Prostate gland (tissue), 2 donors: Measurements from ENCODE around the gene DPAGT1. TPM values are rescaled to one million over a fixed set of nuclear protein-coding genes. Genes with fewer than 3 reads are reported as not detected.

Experiments
- DNase-seq: peaks from one replicate; pipeline ENCODE4 v3.0.0-alpha.2; 2019; ENCODE audit warnings: low spot score
- H3K27ac ChIP-seq, 2 donors: fragments of 200-600 bp; sonication (generic); 2 replicates each; pipeline ENCODE4 v1.5.1; 2017 to 2019
- H3K27me3 ChIP-seq: fragments of 200-600 bp; sonication (generic); replicated peaks from 2 replicates; pipeline ENCODE4 v1.5.1; 2019; ENCODE audit not compliant: insufficient read depth
- H3K36me3 ChIP-seq, 2 donors: fragments of 200-600 bp; sonication (generic); 1 replicate in 1 of 2; 2 replicates in 1 of 2; pipeline versions ENCODE4 v1.5.1 to v1.8.1; 2017 to 2019
- H3K4me1 ChIP-seq: fragments of 200-600 bp; sonication (generic); replicated peaks from 2 replicates; pipeline ENCODE4 v1.5.1; 2019
- H3K4me3 ChIP-seq, 2 donors: fragments of 200-600 bp; sonication (generic); 2 replicates each; pipeline ENCODE4 v1.5.1; 2017 to 2019
- H3K9me3 ChIP-seq: fragments of 200-600 bp; sonication (generic); 2 replicates; pipeline ENCODE4 v1.5.1; 2017
- POLR2A ChIP-seq: fragments of 450-650 bp; IDR thresholded peaks from one replicate; pipeline ENCODE4 v1.6.1; 2016; ENCODE audit warnings: antibody characterized with exemption, mild to moderate bottlenecking
- POLR2AphosphoS5 ChIP-seq: sonication (generic); formaldehyde crosslinking; IDR thresholded peaks from one replicate; pipeline ENCODE4 v1.6.1; 2017; ENCODE audit warnings: antibody characterized with exemption
- WGBS: methylation state at CpG from one replicate; pipeline ENCODE4 v1.1.5; 2018; 5-methylcytosine and 5-hydroxymethylcytosine counted together
- intact Hi-C: fragments of 100-400 bp; cut with DNase I; formaldehyde crosslinking; loops from one replicate; pipeline ENCODE4 v1.14.2; 2022
- total RNA-seq, 2 donors: library from RNA; depleted of rRNA; stranded (reverse); fragments of >200 nt; gene quantifications; one replicate each; pipeline ENCODE4 v1.1.0, GENCODE V29; 2016
- TF ChIP-seq, protein P1 (sequence below), 4 experiments: fragments of 200-600 bp in 2 of 4; fragments of 450-650 bp in 2 of 4; sonication (generic) in 2 of 4; IDR thresholded peaks; 1 replicate in 3 of 4; 2 replicates in 1 of 4; pipeline ENCODE4 v1.5.1; 2016 to 2019; ENCODE audit warnings: antibody characterized with exemption in 4 of 4, mild to moderate bottlenecking in 2 of 4, moderate library complexity in 2 of 4

The DPAGT1 gene
- total RNA-seq, 2 donors from 2014 or later = 39.6 to 49.6 TPM

DNA sequence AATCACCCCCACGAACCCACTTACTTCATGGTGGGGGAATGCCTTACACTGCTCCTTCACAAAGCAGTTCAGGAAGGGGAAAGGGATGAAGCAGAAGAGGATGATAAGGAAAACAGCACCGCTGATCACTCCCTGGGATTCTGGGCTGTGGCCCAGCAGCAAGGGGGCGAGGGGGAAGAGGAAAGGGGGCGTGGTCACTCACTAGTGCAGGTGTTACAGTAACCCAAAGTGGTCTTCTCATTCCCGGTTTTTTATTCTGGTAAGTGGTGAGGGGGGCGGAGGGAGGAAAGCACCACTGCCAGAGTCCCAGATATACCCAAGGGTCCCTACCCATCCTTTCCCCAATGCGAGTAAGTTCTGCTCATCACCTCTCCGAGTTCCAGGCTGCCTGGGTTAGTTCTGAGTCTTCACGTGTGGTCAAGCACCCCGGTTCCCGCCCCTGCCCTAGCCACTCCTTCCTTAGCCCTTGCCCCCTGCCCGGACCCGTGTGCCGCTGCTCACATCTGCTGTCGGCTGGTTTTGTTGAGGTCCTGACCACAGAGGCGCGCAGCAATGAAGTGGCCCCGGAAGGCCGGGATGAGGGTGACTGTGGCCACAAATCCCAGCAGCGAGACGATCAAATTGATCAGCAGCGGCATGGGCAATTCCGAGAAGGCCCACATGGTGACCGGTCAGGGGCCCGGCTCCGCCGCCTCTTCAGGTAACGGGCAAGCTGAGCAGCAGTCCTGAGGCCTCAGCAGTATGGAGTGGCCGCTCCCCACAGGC, 477 bp downstream of the DPAGT1 start:
- intact Hi-C loops = loop anchor here (5.0 kb wide), 1 partner anchor 221 kb away; no protein-coding TSS in a partner anchor
- peak overlapping the region; percentile 54 to 72 for H3K4me3 ChIP-seq
- H3K9me3 ChIP-seq = no peaks in the 10 kb centered on the region
- no peaks in the 10 kb centered on the region for H3K27me3 ChIP-seq
- no peaks in the 10 kb centered on the region for H3K4me1 ChIP-seq
- WGBS = 2% methylated on average over 29 of the region's 29 CpGs
- TF ChIP-seq, protein P1, sequence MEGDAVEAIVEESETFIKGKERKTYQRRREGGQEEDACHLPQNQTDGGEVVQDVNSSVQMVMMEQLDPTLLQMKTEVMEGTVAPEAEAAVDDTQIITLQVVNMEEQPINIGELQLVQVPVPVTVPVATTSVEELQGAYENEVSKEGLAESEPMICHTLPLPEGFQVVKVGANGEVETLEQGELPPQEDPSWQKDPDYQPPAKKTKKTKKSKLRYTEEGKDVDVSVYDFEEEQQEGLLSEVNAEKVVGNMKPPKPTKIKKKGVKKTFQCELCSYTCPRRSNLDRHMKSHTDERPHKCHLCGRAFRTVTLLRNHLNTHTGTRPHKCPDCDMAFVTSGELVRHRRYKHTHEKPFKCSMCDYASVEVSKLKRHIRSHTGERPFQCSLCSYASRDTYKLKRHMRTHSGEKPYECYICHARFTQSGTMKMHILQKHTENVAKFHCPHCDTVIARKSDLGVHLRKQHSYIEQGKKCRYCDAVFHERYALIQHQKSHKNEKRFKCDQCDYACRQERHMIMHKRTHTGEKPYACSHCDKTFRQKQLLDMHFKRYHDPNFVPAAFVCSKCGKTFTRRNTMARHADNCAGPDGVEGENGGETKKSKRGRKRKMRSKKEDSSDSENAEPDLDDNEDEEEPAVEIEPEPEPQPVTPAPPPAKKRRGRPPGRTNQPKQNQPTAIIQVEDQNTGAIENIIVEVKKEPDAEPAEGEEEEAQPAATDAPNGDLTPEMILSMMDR (IDR thresholded peaks at IDR 0.05) = peak in 1 of 4 experiments; percentile 5
- no peak for TF ChIP-seq POLR2AphosphoS5
- no peak for TF ChIP-seq POLR2A
- peak overlapping the region; percentile 87 to 91 for H3K27ac ChIP-seq
- H3K36me3 ChIP-seq = peaks cover 0 to 7% of the 10 kb centered on the region in 2 donors
- no peak for DNase-seq

DNA sequence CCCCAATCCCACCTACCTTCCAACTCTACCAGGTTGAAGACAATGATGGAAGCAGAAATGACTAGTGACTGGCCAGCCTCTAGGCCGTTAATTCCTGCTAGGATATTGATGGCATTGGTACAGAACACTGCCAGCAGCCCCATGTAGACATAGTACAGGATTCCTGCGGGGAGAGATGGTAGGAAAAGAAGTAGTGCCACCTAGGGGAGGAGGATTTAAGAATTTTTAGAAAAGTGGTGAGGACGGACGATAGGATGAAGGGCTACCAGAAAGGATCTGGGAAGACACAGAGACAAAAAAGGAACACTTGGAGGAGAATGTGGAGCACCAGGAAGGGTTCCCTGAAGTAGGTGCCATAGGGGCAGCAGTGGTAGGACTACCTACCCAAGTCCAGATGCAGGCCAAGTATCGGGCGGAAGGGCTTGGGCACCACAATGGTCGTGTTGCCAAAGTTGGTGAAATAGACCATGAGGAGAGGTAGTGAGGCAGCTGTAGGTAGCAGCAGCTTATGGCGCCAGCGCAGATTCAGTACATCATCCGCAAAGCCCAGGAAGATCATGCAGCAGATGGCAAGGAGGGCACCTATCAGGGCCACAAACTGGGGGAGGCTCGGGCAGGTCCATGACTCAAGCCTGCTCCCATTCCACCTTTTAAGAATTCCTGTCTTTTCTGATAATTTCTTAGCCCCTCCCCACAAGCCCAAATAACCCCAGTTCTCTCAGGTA, 1.2 kb downstream of the DPAGT1 start:
- Histone ChIP-seq H3K4me3 (peak overlapping the region in 1 of 2 donors; percentile 72), H3K27me3 (no peaks in the 10 kb centered on the region), H3K9me3 (no peaks in the 10 kb centered on the region), H3K4me1 (no peaks in the 10 kb centered on the region), H3K27ac (no peak overlapping the region), H3K36me3 (peaks cover 0 to 7% of the 10 kb centered on the region in 2 donors)
- TF ChIP-seq POLR2AphosphoS5 (peak; percentile 12), POLR2A (no peak)
- TF ChIP-seq, protein P1 (IDR thresholded peaks at IDR 0.05) = peak in 2 of 4 experiments; percentile 12 to 31
- WGBS = 45% methylated on average over 11 of the region's 11 CpGs
- intact Hi-C loops = loop anchor here (5.0 kb wide), 1 partner anchor 222 kb away; no protein-coding TSS in a partner anchor
- no peak for DNase-seq

- no peak overlapping the region for H3K4me3 ChIP-seq
- no peaks in the 10 kb centered on the region for H3K9me3 ChIP-seq
- no peak overlapping the region for H3K27ac ChIP-seq
- no peaks in the 10 kb centered on the region for H3K4me1 ChIP-seq
- DNase-seq = no peak
- WGBS = 78% methylated on average over 6 of the region's 6 CpGs
- TF ChIP-seq POLR2AphosphoS5 (no peak), POLR2A (no peak)
- TF ChIP-seq, protein P1 (IDR thresholded peaks at IDR 0.05) = no peak
- no peaks in the 10 kb centered on the region for H3K27me3 ChIP-seq
- peaks cover 0 to 7% of the 10 kb centered on the region in 2 donors for H3K36me3 ChIP-seq
- intact Hi-C loops = loop anchor here (5.0 kb wide), 1 partner anchor 223 kb away; no protein-coding TSS in a partner anchor
These were observed 1.9 kb downstream of the DPAGT1 start for GRCh38 chr11:119099711-119100110.

DNA sequence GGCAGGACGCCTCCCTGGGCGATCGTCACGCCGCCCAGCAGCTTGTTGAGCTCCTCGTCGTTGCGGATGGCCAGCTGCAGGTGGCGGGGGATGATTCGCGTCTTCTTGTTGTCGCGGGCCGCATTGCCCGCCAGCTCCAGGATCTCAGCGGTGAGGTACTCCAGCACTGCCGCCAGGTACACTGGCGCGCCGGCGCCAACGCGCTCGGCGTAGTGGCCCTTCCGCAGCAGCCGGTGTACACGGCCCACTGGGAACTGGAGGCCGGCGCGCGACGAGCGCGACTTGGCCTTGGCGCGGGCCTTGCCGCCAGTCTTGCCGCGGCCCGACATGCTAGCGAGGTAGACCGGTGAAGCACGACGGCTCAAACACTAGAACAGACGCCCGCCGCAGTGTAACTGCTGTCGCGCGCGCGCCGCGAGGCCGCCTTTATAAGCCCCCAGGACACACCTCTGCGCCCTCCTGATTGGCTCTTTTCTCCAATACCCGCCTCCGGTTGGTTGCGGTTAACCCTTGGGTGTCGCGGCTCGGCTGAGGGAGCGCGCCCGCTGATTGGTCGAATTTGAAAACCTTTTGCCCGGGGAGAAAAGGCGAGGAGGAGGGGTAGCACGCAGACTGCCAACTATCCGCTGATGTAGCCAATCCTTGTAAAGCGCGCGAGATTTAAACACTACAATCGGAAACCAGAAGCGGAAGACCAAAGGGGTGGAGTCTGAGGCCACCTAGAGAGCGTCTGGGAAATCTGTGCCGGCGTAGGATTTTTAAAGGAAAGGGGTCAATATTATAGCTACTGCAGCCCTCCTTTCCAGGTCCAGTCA, 6.4 kb downstream of the DPAGT1 start:
- Histone ChIP-seq H3K9me3 (no peaks in the 10 kb centered on the region), H3K27ac (peak overlapping the region; percentile 93 to 94), H3K4me3 (peak overlapping the region; percentile 67 to 72), H3K4me1 (peaks cover 10% of the 10 kb centered on the region), H3K36me3 (peaks cover 0 to 7% of the 10 kb centered on the region in 2 donors), H3K27me3 (no peaks in the 10 kb centered on the region)
- intact Hi-C loops = no loop called here
- peak; percentile 100 for DNase-seq
- under 1% methylated on average over 56 of the region's 79 CpGs for WGBS
- TF ChIP-seq POLR2A = peak; percentile 97
- TF ChIP-seq POLR2AphosphoS5 = peak; percentile 98
- TF ChIP-seq, protein P1 (IDR thresholded peaks at IDR 0.05) = peak in 2 of 4 experiments; percentile 5 to 29
